ENCODE measurements around the gene MAP1LC3A.
A peak's percentile ranks its signal among the peaks of the same experiment; 100 is the strongest.

Gene MAP1LC3A

GRCh38 chr20:34578521-34578920, 20.0 kb downstream of the MAP1LC3A start:
- DNase-seq, result no peak

GRCh38 chr20:34579191-34579978, 20.9 kb downstream of the MAP1LC3A start:
- DNase-seq, result peak; percentile 80

- peak; percentile 65 for DNase-seq
These were observed 21.7 kb downstream of the MAP1LC3A start for GRCh38 chr20:34579979-34580940.

- DNase-seq, result peak; percentile 77
These were observed 23.0 kb downstream of the MAP1LC3A start for GRCh38 chr20:34581341-34582184.

- no peak for DNase-seq
These were observed 23.7 kb downstream of the MAP1LC3A start for GRCh38 chr20:34582221-34582620.

GRCh38 chr20:34582911-34583310, 24.4 kb downstream of the MAP1LC3A start:
- peak; percentile 54 for DNase-seq

GRCh38 chr20:34583544-34583943, 25.0 kb downstream of the MAP1LC3A start:
- DNase-seq, result no peak

GRCh38 chr20:34585019-34585418, 26.5 kb downstream of the MAP1LC3A start:
- no peak for DNase-seq

GRCh38 chr20:34586488-34587163, 28.1 kb downstream of the MAP1LC3A start:
- no peak for DNase-seq

- DNase-seq, result no peak
These were observed 37.1 kb downstream of the MAP1LC3A start for GRCh38 chr20:34595377-34596184.

GRCh38 chr20:34600892-34601653, 42.6 kb downstream of the MAP1LC3A start:
- DNase-seq, result no peak

GRCh38 chr20:34604980-34605788, 46.7 kb downstream of the MAP1LC3A start:
- peak; percentile 51 for DNase-seq

GRCh38 chr20:34607066-34607465, 48.5 kb downstream of the MAP1LC3A start:
- no peak for DNase-seq
